ENCODE data around the gene ASTL. TPM values are rescaled to one million over a fixed set of nuclear protein-coding genes. Genes with fewer than 3 reads are reported as not detected.

ASTL gene
- total RNA-seq, 1 experiment from 2014 or later, result 0.18 TPM

DNA sequence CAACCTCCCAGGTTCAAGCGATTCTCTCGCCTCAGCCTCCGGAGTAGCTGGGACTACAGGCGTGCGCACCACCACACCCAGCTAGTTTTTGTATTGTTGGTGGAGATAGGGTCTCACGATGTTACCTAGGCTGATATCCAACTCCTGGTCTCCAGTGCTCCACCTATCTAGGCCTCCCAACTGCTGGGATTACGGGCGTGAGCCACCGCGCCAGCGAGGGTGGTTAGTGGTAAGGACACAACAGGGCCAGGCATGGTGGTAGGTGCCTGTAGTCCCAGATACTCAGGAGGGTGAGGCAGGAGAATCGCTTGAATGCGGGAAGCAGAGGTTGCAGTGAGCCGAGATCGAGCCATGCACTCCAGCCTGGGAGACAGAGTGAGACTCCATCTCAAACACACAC is 33.5 kb upstream of the ASTL start:
- Histone ChIP-seq H3K9me3 (ENCODE audit: control insufficient read depth, insufficient read depth, low read depth, low read length) (0 out of 2 replicates have a peak, but pooled peaks cover 4% of the 10 kb centered on the region), H3K4me1 (ENCODE audit: control insufficient read depth, insufficient read depth, low read length) (no peaks in the 10 kb centered on the region), H3K27me3 (ENCODE audit: control insufficient read depth, insufficient read depth, low read length) (no peaks in the 10 kb centered on the region), H3K27ac (ENCODE audit: low read length) (no peak overlapping the region), H3K36me3 (ENCODE audit: control insufficient read depth, insufficient read depth, low read length) (no peaks in the 10 kb centered on the region), H3K4me3 (ENCODE audit: low read depth in 2 of 2, low read length in 2 of 2) (no peak overlapping the region)
- ChIA-PET CTCF (no interaction called here), POLR2A (no interaction called here)
- no peak for TF ChIP-seq TCF7L2 (IDR thresholded peaks at IDR 0.05; ENCODE audit: low read depth, low read length)
- TF ChIP-seq, protein P1, sequence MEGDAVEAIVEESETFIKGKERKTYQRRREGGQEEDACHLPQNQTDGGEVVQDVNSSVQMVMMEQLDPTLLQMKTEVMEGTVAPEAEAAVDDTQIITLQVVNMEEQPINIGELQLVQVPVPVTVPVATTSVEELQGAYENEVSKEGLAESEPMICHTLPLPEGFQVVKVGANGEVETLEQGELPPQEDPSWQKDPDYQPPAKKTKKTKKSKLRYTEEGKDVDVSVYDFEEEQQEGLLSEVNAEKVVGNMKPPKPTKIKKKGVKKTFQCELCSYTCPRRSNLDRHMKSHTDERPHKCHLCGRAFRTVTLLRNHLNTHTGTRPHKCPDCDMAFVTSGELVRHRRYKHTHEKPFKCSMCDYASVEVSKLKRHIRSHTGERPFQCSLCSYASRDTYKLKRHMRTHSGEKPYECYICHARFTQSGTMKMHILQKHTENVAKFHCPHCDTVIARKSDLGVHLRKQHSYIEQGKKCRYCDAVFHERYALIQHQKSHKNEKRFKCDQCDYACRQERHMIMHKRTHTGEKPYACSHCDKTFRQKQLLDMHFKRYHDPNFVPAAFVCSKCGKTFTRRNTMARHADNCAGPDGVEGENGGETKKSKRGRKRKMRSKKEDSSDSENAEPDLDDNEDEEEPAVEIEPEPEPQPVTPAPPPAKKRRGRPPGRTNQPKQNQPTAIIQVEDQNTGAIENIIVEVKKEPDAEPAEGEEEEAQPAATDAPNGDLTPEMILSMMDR (IDR thresholded peaks at IDR 0.05), result no peak
- TF ChIP-seq, protein P2, sequence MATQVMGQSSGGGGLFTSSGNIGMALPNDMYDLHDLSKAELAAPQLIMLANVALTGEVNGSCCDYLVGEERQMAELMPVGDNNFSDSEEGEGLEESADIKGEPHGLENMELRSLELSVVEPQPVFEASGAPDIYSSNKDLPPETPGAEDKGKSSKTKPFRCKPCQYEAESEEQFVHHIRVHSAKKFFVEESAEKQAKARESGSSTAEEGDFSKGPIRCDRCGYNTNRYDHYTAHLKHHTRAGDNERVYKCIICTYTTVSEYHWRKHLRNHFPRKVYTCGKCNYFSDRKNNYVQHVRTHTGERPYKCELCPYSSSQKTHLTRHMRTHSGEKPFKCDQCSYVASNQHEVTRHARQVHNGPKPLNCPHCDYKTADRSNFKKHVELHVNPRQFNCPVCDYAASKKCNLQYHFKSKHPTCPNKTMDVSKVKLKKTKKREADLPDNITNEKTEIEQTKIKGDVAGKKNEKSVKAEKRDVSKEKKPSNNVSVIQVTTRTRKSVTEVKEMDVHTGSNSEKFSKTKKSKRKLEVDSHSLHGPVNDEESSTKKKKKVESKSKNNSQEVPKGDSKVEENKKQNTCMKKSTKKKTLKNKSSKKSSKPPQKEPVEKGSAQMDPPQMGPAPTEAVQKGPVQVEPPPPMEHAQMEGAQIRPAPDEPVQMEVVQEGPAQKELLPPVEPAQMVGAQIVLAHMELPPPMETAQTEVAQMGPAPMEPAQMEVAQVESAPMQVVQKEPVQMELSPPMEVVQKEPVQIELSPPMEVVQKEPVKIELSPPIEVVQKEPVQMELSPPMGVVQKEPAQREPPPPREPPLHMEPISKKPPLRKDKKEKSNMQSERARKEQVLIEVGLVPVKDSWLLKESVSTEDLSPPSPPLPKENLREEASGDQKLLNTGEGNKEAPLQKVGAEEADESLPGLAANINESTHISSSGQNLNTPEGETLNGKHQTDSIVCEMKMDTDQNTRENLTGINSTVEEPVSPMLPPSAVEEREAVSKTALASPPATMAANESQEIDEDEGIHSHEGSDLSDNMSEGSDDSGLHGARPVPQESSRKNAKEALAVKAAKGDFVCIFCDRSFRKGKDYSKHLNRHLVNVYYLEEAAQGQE (IDR thresholded peaks at IDR 0.05; ENCODE audit: insufficient read depth in 1 of 2, low read depth in 2 of 2, low read length in 1 of 2), result no peak
- TF ChIP-seq SIN3A (IDR thresholded peaks at IDR 0.05; ENCODE audit: borderline replicate concordance, insufficient read depth, low read depth, low read length), result no peak
- TF ChIP-seq POLR2AphosphoS5 (IDR thresholded peaks at IDR 0.05; ENCODE audit: low read depth, low read length), result no peak
- no peak for DNase-seq (ENCODE audit: low read depth, low spot score)
- intact Hi-C loops (cut with micrococcal nuclease; ENCODE audit: unreplicated experiment) (loop anchor here (1.0 kb wide), 1 partner anchor 15 kb away; no protein-coding TSS in a partner anchor), in situ Hi-C loops (cut with HindIII; ENCODE audit: low pct_unique_long_range_greater_than_20kb, low sequenced_read_pairs) (loop anchor here (25.0 kb wide), 1 partner anchor 90 kb away; the partner anchor contains the start of genes CIAO1 and TMEM127)
- no peak for ATAC-seq
- no TSS peak for BruUV-seq (replicated peaks)

DNA sequence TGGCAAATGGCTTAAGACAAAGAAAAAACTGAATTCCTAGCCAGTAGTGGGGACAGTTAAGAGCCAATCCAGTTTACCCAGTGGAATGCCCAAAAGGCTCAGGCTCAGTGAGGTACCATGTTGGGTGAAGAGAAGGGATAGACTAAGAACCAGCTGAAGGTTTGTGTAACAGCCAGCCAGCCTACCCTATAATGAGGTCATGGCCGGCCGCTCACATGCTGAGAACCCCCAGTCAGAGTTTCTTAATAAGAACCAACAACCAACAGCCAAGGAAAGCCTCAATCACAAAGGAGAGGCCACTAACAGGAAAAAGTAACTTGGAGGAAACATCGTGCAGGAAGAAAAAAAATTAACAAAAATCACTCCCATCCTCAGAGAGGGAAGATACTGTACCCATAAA is 32.3 kb upstream of the ASTL start:
- CTCF ChIA-PET, result no interaction called here
- Histone ChIP-seq H3K4me3 (ENCODE audit: low read depth in 2 of 2, low read length in 2 of 2) (no peak overlapping the region), H3K27me3 (ENCODE audit: control insufficient read depth, insufficient read depth, low read length) (no peaks in the 10 kb centered on the region), H3K4me1 (ENCODE audit: control insufficient read depth, insufficient read depth, low read length) (no peaks in the 10 kb centered on the region), H3K9me3 (ENCODE audit: control insufficient read depth, insufficient read depth, low read depth, low read length) (0 out of 2 replicates have a peak, but pooled peaks cover 4% of the 10 kb centered on the region), H3K36me3 (ENCODE audit: control insufficient read depth, insufficient read depth, low read length) (no peaks in the 10 kb centered on the region), H3K27ac (ENCODE audit: low read length) (no peak overlapping the region)
- in situ Hi-C loops (cut with HindIII; ENCODE audit: low pct_unique_long_range_greater_than_20kb, low sequenced_read_pairs), result loop anchor here (25.0 kb wide), 1 partner anchor 92 kb away; the partner anchor contains the start of genes CIAO1 and TMEM127
- TF ChIP-seq, protein P2 (IDR thresholded peaks at IDR 0.05; ENCODE audit: insufficient read depth in 1 of 2, low read depth in 2 of 2, low read length in 1 of 2), result no peak
- no peak for TF ChIP-seq POLR2AphosphoS5 (IDR thresholded peaks at IDR 0.05; ENCODE audit: low read depth, low read length)
- TF ChIP-seq, protein P1 (IDR thresholded peaks at IDR 0.05), result no peak
- no peak for TF ChIP-seq SIN3A (IDR thresholded peaks at IDR 0.05; ENCODE audit: borderline replicate concordance, insufficient read depth, low read depth, low read length)
- no peak for TF ChIP-seq TCF7L2 (IDR thresholded peaks at IDR 0.05; ENCODE audit: low read depth, low read length)
- POLR2A ChIA-PET, result no interaction called here
- no peak for DNase-seq (ENCODE audit: low read depth, low spot score)
- ATAC-seq, result no peak
- no TSS peak for BruUV-seq (replicated peaks)
- intact Hi-C loops (cut with micrococcal nuclease; ENCODE audit: unreplicated experiment), result no loop called here

Measured in Panc1 (cell line).